HG03439 (cell line): ENCODE data around the gene RXFP2.

ENCODE experiments used
- ATAC-seq: cut with Tn5 transposase; IDR thresholded peaks from one replicate; pipeline ENCODE4 v1.9.1; 2021; ENCODE audit warnings: mild to moderate bottlenecking, moderate library complexity; ENCODE audit not compliant: unreplicated experiment

Gene RXFP2

GRCh38 chr13:31739226-31739625, at the start of gene RXFP2:
Gene RXFP2, plus strand, starts transcription at chr13:31739526. Its CDS starts 87 bp downstream, at chr13:31739613.
- no peak for ATAC-seq

GRCh38 chr13:31697290-31697689, 42.0 kb upstream of the RXFP2 start:
- no peak for ATAC-seq

- ATAC-seq: no peak
These were observed 39.7 kb upstream of the RXFP2 start for GRCh38 chr13:31699650-31700049.

- ATAC-seq: no peak
These were observed 35.5 kb upstream of the RXFP2 start for GRCh38 chr13:31703780-31704179.

- ATAC-seq: no peak
These were observed 33.2 kb upstream of the RXFP2 start for GRCh38 chr13:31706105-31706504.

- no peak for ATAC-seq
These were observed 21.7 kb upstream of the RXFP2 start for GRCh38 chr13:31717583-31717982.

- ATAC-seq: no peak
These were observed 20.1 kb upstream of the RXFP2 start for GRCh38 chr13:31719214-31719613.

GRCh38 chr13:31722673-31723072, 16.7 kb upstream of the RXFP2 start:
- ATAC-seq: no peak

GRCh38 chr13:31725841-31726240, 13.5 kb upstream of the RXFP2 start:
- no peak for ATAC-seq

- no peak for ATAC-seq
These were observed 7.4 kb upstream of the RXFP2 start for GRCh38 chr13:31731921-31732320.

- no peak for ATAC-seq
These were observed 6.3 kb upstream of the RXFP2 start for GRCh38 chr13:31733066-31733465.

- ATAC-seq: no peak
These were observed 5.7 kb upstream of the RXFP2 start for GRCh38 chr13:31733647-31734046.

- ATAC-seq: peak; percentile 86
These were observed 2.9 kb downstream of the RXFP2 start for GRCh38 chr13:31742097-31742734.

GRCh38 chr13:31747291-31747690, 8.0 kb downstream of the RXFP2 start:
- no peak for ATAC-seq

GRCh38 chr13:31747966-31748365, 8.6 kb downstream of the RXFP2 start:
- ATAC-seq: no peak

GRCh38 chr13:31749929-31750328, 10.6 kb downstream of the RXFP2 start:
- ATAC-seq: no peak

GRCh38 chr13:31755211-31755610, 15.9 kb downstream of the RXFP2 start:
- ATAC-seq: no peak

GRCh38 chr13:31755803-31756212, 16.5 kb downstream of the RXFP2 start:
- ATAC-seq: no peak

- no peak for ATAC-seq
These were observed 17.0 kb downstream of the RXFP2 start for GRCh38 chr13:31756346-31756745.

GRCh38 chr13:31761951-31762350, 22.6 kb downstream of the RXFP2 start:
- no peak for ATAC-seq

- no peak for ATAC-seq
These were observed 25.2 kb downstream of the RXFP2 start for GRCh38 chr13:31764556-31764955.

GRCh38 chr13:31765138-31765785, 25.9 kb downstream of the RXFP2 start:
- ATAC-seq: no peak
